ENCODE data around the gene EPG5. TPM values are rescaled to one million over a fixed set of nuclear protein-coding genes. Genes with fewer than 3 reads are reported as not detected.

Gene EPG5
- total and polyA plus RNA-seq, 2 of the 4 experiments (the other 2 are of a cell fraction), result 37.3 to 114 TPM

DNA sequence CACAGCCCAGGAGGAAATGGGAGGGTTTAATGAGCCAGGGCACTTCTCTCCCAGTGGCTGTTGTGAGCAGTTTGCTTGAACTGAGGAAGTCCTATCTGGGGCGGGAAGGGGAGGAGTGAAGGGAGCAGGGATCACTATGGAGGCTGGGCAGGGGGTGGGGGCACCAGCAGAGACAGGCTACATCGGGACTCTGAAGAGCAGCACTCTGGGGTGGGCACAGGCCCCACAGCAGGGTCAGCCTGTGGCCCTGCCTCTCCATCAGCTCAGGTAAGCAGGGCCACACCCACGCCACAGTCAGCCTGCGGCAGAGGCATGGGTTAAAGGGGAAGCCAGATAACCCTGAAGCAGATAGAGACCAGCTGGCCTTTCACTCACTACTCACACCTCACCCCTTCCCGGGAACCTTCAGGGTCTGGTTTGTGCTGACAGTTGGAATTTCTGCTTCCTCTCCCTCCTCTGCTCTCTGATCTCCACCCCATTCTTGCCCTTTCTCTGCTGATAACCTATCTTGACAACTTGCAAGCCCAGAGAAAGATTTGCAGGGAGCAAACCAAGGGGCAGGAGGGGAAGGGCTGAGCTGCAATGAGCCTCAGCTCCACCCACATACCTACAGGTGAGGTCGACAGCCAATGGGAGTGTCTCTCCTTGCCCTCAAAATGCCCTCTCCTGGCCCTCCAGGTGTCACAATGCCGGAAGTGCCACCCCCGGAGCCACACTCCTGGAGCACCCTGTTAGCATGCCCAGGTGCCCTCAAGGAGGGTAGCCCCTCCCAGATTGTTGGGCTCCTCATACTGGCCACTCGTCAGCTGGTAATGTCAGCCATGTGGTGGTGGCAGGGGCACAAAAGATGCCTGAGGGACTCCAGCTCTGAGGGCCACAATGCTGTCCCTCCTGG lies 138.0 kb downstream of the EPG5 start:
- no peak overlapping the region for H3K4me3 ChIP-seq (ENCODE audit: insufficient read depth, low read depth, low read length)
- H2BK5ac ChIP-seq (ENCODE audit: low read depth, low read length, poor library complexity, severe bottlenecking), result peak overlapping the region; percentile 98
- H3K9ac ChIP-seq (ENCODE audit: low read depth, low read length), result no peak overlapping the region
- peaks cover 33% of the 10 kb centered on the region for H3K9me1 ChIP-seq (ENCODE audit: insufficient read depth, low read length)
- H4K91ac ChIP-seq (ENCODE audit: insufficient read depth, low read depth, low read length), result peak overlapping the region; percentile 98
- peaks cover 0 to 16% of the 10 kb centered on the region in 2 experiments; a peak in 2 of 4 replicates for H3K79me1 ChIP-seq (ENCODE audit: low read depth in 1 of 2, low read length in 2 of 2)
- BruUV-seq (replicated peaks), result no TSS peak
- peak overlapping the region; percentile 92 for H2AK9ac ChIP-seq (replicated peaks; ENCODE audit: low read depth, low read length, poor library complexity)
- H3K14ac ChIP-seq (replicated peaks; ENCODE audit: low read depth, low read length), result peak overlapping the region; percentile 99
- H3K36me3 ChIP-seq (ENCODE audit: control insufficient read depth, insufficient read depth, low read length), result no peaks in the 10 kb centered on the region
- H3K23ac ChIP-seq (ENCODE audit: low read depth, low read length), result peak overlapping the region; percentile 99
- whole genome bisulfite sequencing, 2 experiments (ENCODE audit: extremely low coverage in 2 of 2, insufficient read length in 1 of 2), result 14% methylated on average over 2 of the region's 9 CpGs; no CpG with 5 or more reads in 1 of the 2 experiments
- ATAC-seq (ENCODE audit: low read depth) (peak; percentile 4; the same call in 1 of the 2 replicates), DNase-seq (no peak)
- peak overlapping the region; percentile 99 for H2BK120ac ChIP-seq (ENCODE audit: low read depth, low read length)
- H4K20me1 ChIP-seq (ENCODE audit: insufficient read depth, low read length), result no peaks in the 10 kb centered on the region
- peak overlapping the region; percentile 99 for H3K4ac ChIP-seq (ENCODE audit: low read depth, low read length)
- ChIA-PET POLR2A (ENCODE audit: unreplicated experiment) (no interaction called here), CTCF (no interaction called here)
- H4K8ac ChIP-seq (ENCODE audit: low read depth in 2 of 2, low read length in 2 of 2), result peak overlapping the region; percentile 96 to 99
- H2BK15ac ChIP-seq (ENCODE audit: low read depth, low read length), result peak overlapping the region; percentile 97; the same call in 2 of the 3 replicates
- no peaks in the 10 kb centered on the region for H3K27me3 ChIP-seq (ENCODE audit: control insufficient read depth, insufficient read depth, low read length)
- H3K9me3 ChIP-seq (ENCODE audit: control insufficient read depth, insufficient read depth, low read length), result no peaks in the 10 kb centered on the region
- peaks cover 23% of the 10 kb centered on the region for H3K4me1 ChIP-seq (ENCODE audit: control insufficient read depth, insufficient read depth, low read length)
- H3K56ac ChIP-seq (ENCODE audit: extremely low read depth, insufficient read depth, low read length), result 0 out of 2 replicates have a peak overlapping the region, but pooled peaks have one; percentile 81
- intact Hi-C loops (cut with micrococcal nuclease), result no loop called here
- TF ChIP-seq MAFK (IDR thresholded peaks at IDR 0.05; ENCODE audit: low read depth, low read length) (no peak), RFX5 (IDR thresholded peaks at IDR 0.05; ENCODE audit: low read depth, low read length) (no peak), RCOR1 (IDR thresholded peaks at IDR 0.05; ENCODE audit: insufficient replicate concordance, low read length) (no peak)
- H4K5ac ChIP-seq (ENCODE audit: low read depth, low read length), result peak overlapping the region; percentile 53
- peak overlapping the region; percentile 76 for H2AFZ ChIP-seq (replicated peaks; ENCODE audit: low read length, poor library complexity)
- dilution Hi-C loops (cut with HindIII; ENCODE audit: low sequenced_read_pairs, unreplicated experiment), result no loop called here
- peak overlapping the region; percentile 100 for H2AK5ac ChIP-seq (ENCODE audit: low read depth, low read length)
- peak overlapping the region; percentile 95 for H3K27ac ChIP-seq (ENCODE audit: insufficient read depth, low read length)
- peak overlapping the region; percentile 99 for H2BK20ac ChIP-seq (ENCODE audit: low read depth, low read length)
- in situ Hi-C loops (cut with MboI; ENCODE audit: low sequenced_read_pairs), result no loop called here
- H3K4me2 ChIP-seq (ENCODE audit: low read depth, low read length), result no peak overlapping the region
- peak overlapping the region; percentile 79 for H3K18ac ChIP-seq (ENCODE audit: low read depth, low read length)

Measured in IMR-90 (cell line).